Left hindlimb (tissue), 1 donor: ENCODE measurements around the gene ZEB1.
"Not testable (repeated sequence)": the region's sequence is repeated elsewhere in the genome, so short reads cannot be mapped to it uniquely, and the experiment has no call there.

Source experiments
- DNase-seq: peaks from one replicate; pipeline ENCODE4 v3.0.0-alpha.2; 2018

The ZEB1 gene

GRCh38 chr10:31515116-31515515, 196.1 kb downstream of the ZEB1 start:
- DNase-seq = no peak

DNA sequence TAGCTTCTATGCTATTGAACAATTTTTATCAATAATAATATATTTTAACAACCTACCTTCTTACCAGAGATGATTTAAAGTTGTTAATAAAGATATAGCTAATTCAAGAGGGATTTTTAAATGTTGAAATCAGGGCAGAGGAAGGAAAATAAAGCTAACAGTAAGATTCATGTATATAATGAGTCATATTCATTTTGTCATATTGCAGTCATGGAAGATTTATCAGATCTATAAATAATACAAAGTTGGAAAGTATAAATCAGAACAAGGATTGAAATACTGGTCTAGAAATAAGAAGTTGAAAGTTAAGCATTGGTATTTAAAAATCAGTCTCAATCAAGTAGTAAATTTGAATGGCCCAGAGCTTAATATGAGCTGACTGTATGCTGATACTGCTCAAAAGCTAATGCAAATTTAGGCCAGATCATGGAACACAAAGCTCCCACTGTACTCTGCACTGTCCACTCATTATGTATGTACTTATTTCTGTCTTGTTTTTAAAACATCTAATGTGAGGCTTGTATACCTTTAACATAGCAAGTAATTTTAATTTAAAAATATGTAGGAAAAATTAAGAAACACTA, 196.9 kb downstream of the ZEB1 start:
- DNase-seq = no peak

DNA sequence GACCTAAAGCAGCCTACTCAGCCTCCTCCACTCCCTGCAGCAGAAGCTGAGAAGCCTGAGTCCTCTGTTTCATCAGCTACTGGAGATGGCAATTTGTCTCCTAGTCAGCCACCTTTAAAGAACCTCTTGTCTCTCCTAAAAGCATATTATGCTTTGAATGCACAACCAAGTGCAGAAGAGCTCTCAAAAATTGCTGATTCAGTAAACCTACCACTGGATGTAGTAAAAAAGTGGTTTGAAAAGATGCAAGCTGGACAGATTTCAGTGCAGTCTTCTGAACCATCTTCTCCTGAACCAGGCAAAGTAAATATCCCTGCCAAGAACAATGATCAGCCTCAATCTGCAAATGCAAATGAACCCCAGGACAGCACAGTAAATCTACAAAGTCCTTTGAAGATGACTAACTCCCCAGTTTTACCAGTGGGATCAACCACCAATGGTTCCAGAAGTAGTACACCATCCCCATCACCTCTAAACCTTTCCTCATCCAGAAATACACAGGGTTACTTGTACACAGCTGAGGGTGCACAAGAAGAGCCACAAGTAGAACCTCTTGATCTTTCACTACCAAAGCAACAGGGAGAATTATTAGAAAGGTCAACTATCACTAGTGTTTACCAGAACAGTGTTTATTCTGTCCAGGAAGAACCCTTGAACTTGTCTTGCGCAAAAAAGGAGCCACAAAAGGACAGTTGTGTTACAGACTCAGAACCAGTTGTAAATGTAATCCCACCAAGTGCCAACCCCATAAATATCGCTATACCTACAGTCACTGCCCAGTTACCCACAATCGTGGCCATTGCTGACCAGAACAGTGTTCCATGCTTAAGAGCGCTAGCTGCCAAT, 202.2 kb downstream of the ZEB1 start:
- DNase-seq = no peak

DNA sequence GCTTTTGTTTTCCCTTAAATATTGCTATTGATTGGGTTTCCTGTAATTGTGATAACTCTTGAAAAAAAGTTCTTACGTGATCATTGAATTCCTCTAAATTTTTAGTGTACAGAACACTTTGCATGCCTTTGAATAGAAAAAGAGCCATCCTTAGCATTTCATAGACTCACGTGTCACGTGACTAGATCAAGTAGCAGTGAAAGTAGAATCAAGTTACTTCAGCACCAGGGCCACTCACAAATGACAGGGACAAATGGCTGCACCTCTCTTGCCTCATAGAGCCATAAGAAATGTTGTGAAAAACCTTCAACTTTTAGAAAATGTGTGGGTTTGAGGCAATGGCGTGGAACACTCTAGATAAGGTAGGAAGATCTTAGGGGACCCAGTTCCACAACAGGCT, 203.8 kb downstream of the ZEB1 start:
- DNase-seq = no peak

DNA sequence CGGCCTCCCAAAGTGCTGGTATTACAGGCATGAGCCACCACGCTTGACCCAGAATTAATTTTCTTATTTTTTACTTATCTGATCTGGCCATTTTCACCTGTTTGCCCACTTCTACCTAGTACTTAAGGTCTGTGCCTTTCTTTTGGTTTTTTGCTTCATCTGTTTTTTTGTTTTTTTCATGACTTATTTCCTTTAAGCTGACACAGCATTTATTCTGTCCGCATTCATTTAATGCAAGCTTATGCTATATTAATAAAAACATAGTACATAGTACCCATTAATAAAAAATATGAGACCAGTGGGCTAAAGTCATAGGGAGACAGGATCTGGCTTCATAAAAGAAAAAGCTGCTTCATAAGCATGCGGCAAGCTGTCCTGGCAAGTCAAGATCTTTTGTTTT, 205.4 kb downstream of the ZEB1 start:
- no peak for DNase-seq

DNA sequence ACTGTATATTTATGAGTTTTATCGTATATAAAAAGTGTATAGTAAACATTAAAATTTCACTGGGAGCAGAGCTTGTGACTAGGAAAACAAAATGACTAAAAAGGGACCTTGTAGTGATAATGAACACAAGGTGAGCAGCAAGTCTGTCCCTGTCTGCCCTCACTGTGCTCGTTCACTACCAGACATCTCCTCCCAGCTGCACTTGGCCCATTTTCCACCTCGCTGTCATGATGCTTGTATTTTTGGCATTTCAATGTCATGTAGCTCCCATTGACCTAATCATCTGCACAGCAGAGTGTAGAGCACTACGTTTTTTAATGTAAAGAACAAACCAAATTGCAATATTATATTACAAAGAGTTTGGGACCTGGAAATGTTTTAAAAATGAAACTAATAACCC, 207.2 kb downstream of the ZEB1 start:
- no peak for DNase-seq

DNA sequence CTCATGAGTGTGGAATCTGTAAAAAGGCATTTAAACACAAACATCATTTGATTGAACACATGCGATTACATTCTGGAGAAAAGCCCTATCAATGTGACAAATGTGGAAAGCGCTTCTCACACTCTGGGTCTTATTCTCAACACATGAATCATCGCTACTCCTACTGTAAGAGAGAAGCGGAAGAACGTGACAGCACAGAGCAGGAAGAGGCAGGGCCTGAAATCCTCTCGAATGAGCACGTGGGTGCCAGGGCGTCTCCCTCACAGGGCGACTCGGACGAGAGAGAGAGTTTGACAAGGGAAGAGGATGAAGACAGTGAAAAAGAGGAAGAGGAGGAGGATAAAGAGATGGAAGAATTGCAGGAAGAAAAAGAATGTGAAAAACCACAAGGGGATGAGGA, 207.7 kb downstream of the ZEB1 start:
- DNase-seq = no peak

DNA sequence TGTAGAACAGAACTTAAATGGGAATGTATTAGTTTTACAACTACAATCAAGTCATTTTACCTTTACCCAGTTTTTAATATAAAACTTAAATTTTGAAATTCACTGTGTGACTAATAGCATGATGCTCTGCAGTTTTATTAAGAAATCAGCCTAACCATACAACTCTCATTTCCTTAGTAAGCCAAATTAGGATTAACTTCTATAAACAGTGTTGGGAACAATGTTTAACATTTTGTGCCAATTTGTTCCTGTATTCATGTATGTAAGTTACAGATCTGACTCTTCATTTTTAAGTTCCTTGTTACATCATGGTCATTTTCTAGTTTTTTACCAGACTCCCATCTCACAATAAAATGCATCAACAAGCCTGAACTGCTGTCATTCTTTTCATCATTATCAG, 209.8 kb downstream of the ZEB1 start:
- no peak for DNase-seq

DNA sequence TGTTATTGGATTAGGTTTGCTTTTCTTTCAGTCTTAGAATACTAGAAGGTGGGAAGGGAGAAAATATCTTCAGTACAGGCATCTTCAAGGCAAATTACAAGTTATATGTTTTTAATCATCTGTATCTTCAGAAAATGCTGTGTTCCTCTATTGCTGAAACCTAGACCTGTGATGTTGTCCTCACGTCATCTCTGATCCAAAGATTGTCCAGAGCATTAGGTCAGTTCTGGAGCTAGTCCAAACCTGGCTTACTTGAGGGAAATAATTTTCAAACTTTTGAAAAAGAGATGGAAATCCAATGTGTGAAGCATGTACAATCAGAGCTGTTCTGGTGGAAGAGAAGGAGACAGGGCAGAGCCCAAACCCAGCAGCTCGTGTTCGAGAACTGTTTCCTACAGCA, 217.3 kb downstream of the ZEB1 start:
- DNase-seq = no peak

DNA sequence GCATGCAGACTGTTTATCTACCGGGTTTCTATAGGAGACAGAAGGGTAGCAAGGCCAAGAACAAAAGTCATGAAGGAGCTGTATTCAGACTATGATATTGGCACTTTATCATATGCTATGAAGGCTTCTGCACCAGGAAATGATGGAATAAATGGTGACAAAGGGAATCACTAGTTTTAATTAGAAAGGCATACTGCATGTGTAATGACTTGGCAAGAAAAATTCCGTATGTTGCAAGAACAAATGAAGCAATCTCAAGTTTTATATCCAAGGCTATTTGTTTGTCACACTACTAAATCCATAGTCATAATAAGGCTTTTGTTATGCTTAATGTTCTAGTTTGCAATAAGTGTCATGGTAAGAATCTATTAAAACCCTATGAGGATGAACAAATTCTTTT, 230.9 kb downstream of the ZEB1 start:
- DNase-seq = no peak

GRCh38 chr10:31554556-31554955, 235.5 kb downstream of the ZEB1 start:
- no peak for DNase-seq

DNA sequence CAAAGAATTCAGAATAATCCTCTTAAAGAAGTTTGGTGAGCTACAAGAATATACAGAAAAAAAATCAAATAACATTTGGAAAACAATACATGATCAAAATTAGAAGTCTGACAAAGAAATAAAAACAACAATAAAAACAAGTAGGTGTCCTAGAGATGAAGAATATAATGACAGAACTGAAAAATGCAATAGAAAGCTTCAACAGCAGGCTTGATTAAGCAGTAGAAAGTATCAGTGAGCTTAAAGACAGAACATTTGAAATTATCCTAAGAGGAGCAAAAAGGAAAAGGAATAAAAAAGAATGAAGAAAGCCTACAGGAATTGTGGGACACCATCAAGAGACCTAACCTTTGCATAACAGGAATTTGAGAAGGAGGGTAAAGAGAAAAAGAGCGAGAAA, 238.8 kb downstream of the ZEB1 start:
- DNase-seq = no peak

DNA sequence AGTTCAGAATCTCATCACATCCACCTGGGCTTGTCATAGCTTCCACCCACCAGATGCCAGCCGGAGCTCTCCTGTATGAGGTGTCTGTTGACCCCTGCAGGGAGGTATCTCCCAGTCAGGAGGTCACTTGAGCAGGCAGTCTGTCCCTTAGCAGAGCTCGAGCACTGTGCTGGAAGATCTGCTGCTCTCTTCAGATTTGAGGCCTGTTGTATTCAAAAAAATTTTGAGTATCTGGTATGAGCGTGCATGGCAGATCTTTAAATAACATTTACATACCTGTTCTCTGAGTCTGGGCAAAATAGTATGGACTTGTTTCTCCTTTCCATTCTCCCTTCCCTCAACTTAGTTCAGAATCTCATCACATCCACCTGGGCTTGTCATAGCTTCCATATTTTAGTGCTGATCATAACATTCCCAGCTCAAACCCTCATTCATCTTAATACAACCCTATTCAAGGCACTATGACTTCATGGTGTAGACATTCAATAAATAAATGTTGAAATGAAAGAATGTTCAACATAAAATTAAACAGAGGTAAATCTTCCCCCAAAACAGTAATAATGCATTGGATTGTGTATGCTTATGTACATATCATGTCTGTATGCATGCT, 249.3 kb downstream of the ZEB1 start:
- not testable (repeated sequence) for DNase-seq

- DNase-seq = no peak
These were observed 255.6 kb downstream of the ZEB1 start for GRCh38 chr10:31574577-31574976.

GRCh38 chr10:31578181-31578852, 259.3 kb downstream of the ZEB1 start:
- DNase-seq = no peak

GRCh38 chr10:31578951-31579350, 259.9 kb downstream of the ZEB1 start:
- no peak for DNase-seq
